ENCODE data around the gene DMC1.
"Not testable (repeated sequence)": the region's sequence is repeated elsewhere in the genome, so short reads cannot be mapped to it uniquely, and the experiment has no call there.

The DMC1 gene

GRCh38 chr22:38569972-38570778 is at the start of gene DMC1:
Gene DMC1, minus strand, starts transcription at chr22:38570183. Its CDS starts 1,927 bp downstream, at chr22:38568256.
- DNase-seq (ENCODE audit: low read depth), result peak; percentile 92

GRCh38 chr22:38618682-38619081 is 48.7 kb upstream of the DMC1 start:
- no peak for DNase-seq (ENCODE audit: low read depth)

GRCh38 chr22:38618258-38618657 is 48.3 kb upstream of the DMC1 start:
- no peak for DNase-seq (ENCODE audit: low read depth)

- not testable (repeated sequence) for DNase-seq (ENCODE audit: low read depth)
Observed at GRCh38 chr22:38615064-38615405, 45.1 kb upstream of the DMC1 start.

- no peak for DNase-seq (ENCODE audit: low read depth)
Observed at GRCh38 chr22:38614332-38615063, 44.5 kb upstream of the DMC1 start.

- no peak for DNase-seq (ENCODE audit: low read depth)
Observed at GRCh38 chr22:38613588-38613987, 43.6 kb upstream of the DMC1 start.

- no peak for DNase-seq (ENCODE audit: low read depth)
Observed at GRCh38 chr22:38612217-38613006, 42.4 kb upstream of the DMC1 start.

- DNase-seq (ENCODE audit: low read depth), result no peak
Observed at GRCh38 chr22:38611559-38611958, 41.6 kb upstream of the DMC1 start.

GRCh38 chr22:38610234-38610633 is 40.3 kb upstream of the DMC1 start:
- no peak for DNase-seq (ENCODE audit: low read depth)

- no peak for DNase-seq (ENCODE audit: low read depth)
Observed at GRCh38 chr22:38608992-38609750, 39.2 kb upstream of the DMC1 start.

- DNase-seq (ENCODE audit: low read depth), result no peak
Observed at GRCh38 chr22:38607680-38608079, 37.7 kb upstream of the DMC1 start.

GRCh38 chr22:38602166-38602565 is 32.2 kb upstream of the DMC1 start:
- no peak for DNase-seq (ENCODE audit: low read depth)

GRCh38 chr22:38601221-38601764 is 31.3 kb upstream of the DMC1 start:
- no peak for DNase-seq (ENCODE audit: low read depth)

GRCh38 chr22:38599466-38599865 is 29.5 kb upstream of the DMC1 start:
- DNase-seq (ENCODE audit: low read depth), result no peak

- DNase-seq (ENCODE audit: low read depth), result not testable (repeated sequence)
Observed at GRCh38 chr22:38582923-38583322, 12.9 kb upstream of the DMC1 start.

- DNase-seq (ENCODE audit: low read depth), result no peak
Observed at GRCh38 chr22:38578505-38578904, 8.5 kb upstream of the DMC1 start.

GRCh38 chr22:38572065-38572464 is 2.1 kb upstream of the DMC1 start:
- DNase-seq (ENCODE audit: low read depth), result peak; percentile 17

- peak; percentile 9 for DNase-seq (ENCODE audit: low read depth)
Observed at GRCh38 chr22:38570779-38571364, 889 bp upstream of the DMC1 start.

GRCh38 chr22:38569181-38569971 is 607 bp downstream of the DMC1 start:
- DNase-seq (ENCODE audit: low read depth), result no peak

GRCh38 chr22:38567531-38568285 is 2.3 kb downstream of the DMC1 start:
- DNase-seq (ENCODE audit: low read depth), result no peak

Data from CMK (cell line).